HepG2 (cell line): ENCODE results near the gene CYP2U1. TPM values are rescaled to one million over a fixed set of nuclear protein-coding genes. Genes with fewer than 3 reads are reported as not detected.

ENCODE experiments used
- ATAC-seq: fragments of 200-7000 bp; cut with Tn5 transposase; 3 replicates; pipeline ENCODE4 v1.9.1; 2020; ENCODE audit warnings: mild to moderate bottlenecking, moderate library complexity
- BruUV-seq: library from RNA; stranded (reverse); fragments of 400-500 nt; replicated peaks from 2 replicates; lab custom pipeline; 2021; lab: Mats Ljungman, UMichigan
- CTCF ChIA-PET: fragments of 300-600 bp; formaldehyde crosslinking; extraction: SDS; loops from one replicate; lab custom pipeline; 2021; ENCODE audit warnings: low total read pairs, inconsistent platforms, low intra/inter-chr PET ratio; lab: Yijun Ruan, JAX
- POLR2A ChIA-PET: fragments of 350-600 bp; sonication (Branson Sonifier 250); formaldehyde crosslinking; loops from one replicate; lab custom pipeline; 2020; ENCODE audit warnings: antibody characterized with exemption, inconsistent platforms; lab: Yijun Ruan, JAX
- DNase-seq: peaks from one replicate; pipeline ENCODE4 v3.0.0-alpha.2; 2015; ENCODE audit warnings: low spot score
- FAIRE-seq: peaks from 3 replicates; lab custom pipeline; 2011; peaks lifted over from hg19 to GRCh38; lab: Jason Lieb, UNC
- H2AFZ ChIP-seq: one replicate; pipeline ENCODE4 v1.6.1; 2011; ENCODE audit warnings: low read length, inconsistent platforms
- H3K27ac ChIP-seq: fragments of 300-600 bp; 3 replicates; pipeline ENCODE4 v1.8.0; 2011; ENCODE audit warnings: mixed run types, mild to moderate bottlenecking, mixed read lengths, low read length, inconsistent platforms; ENCODE audit not compliant: insufficient read depth; ENCODE audit errors: extremely low read length
- H3K27me3 ChIP-seq, 2 experiments: fragments of 200-600 bp in 1 of 2; 2 replicates in 1 of 2; 3 replicates in 1 of 2; pipeline versions ENCODE4 v1.6.0 to v1.8.0; 2011; ENCODE audit warnings: low read length in 2 of 2, mild to moderate bottlenecking in 2 of 2, moderate library complexity in 2 of 2, inconsistent platforms in 1 of 2; ENCODE audit not compliant: insufficient read depth in 2 of 2, control insufficient read depth in 1 of 2
- H3K36me3 ChIP-seq, 2 experiments: fragments of 200-600 bp in 1 of 2; replicated peaks in 1 of 2; 2 replicates in 1 of 2; 3 replicates in 1 of 2; pipeline versions ENCODE4 v1.5.1 to v1.8.0; 2011; ENCODE audit warnings: low read length in 2 of 2, inconsistent platforms in 1 of 2; ENCODE audit not compliant: insufficient read depth in 2 of 2, control insufficient read depth in 1 of 2
- H3K4me1 ChIP-seq: 2 replicates; pipeline ENCODE4 v1.5.1; 2012; ENCODE audit warnings: low read length, inconsistent platforms; ENCODE audit not compliant: insufficient read depth
- H3K4me2 ChIP-seq: 2 replicates; pipeline ENCODE4 v1.6.0; 2011; ENCODE audit warnings: low read depth, low read length, inconsistent platforms
- H3K4me3 ChIP-seq, 3 experiments: fragments of 200-600 bp in 1 of 3; sonication (generic), shearing (Covaris generic) in 1 of 3; replicated peaks in 1 of 3; 2 replicates each; pipeline ENCODE4 v1.5.1; 2011 to 2016; ENCODE audit warnings: low read length in 3 of 3, inconsistent platforms in 2 of 3, low read depth in 2 of 3, mild to moderate bottlenecking in 2 of 3, control low read depth in 1 of 3, mixed read lengths in 1 of 3; ENCODE audit not compliant: insufficient read depth in 1 of 3
- H3K79me2 ChIP-seq: one replicate; pipeline ENCODE4 v1.6.1; 2011; ENCODE audit warnings: low read length, inconsistent platforms; ENCODE audit not compliant: insufficient read depth
- H3K9ac ChIP-seq: 2 replicates; pipeline ENCODE4 v1.6.0; 2011; ENCODE audit warnings: mild to moderate bottlenecking, low read depth, low read length, inconsistent platforms; ENCODE audit not compliant: insufficient read depth
- H3K9me3 ChIP-seq: 2 replicates; pipeline ENCODE4 v1.5.1; 2012; ENCODE audit warnings: mild to moderate bottlenecking, low read length
- H4K20me1 ChIP-seq: 2 replicates; pipeline ENCODE4 v1.6.0; 2011; ENCODE audit warnings: inconsistent platforms, mild to moderate bottlenecking, low read length, moderate library complexity; ENCODE audit not compliant: insufficient read depth
- AKAP8 ChIP-seq: sonication (generic); formaldehyde crosslinking; IDR thresholded peaks from 2 replicates; pipeline ENCODE4 v1.5.1; 2020; ENCODE audit warnings: mild to moderate bottlenecking, missing genetic modification reagents
- ATF1 ChIP-seq: IDR thresholded peaks from 2 replicates; pipeline ENCODE4 v1.6.1; 2016; ENCODE audit warnings: mild to moderate bottlenecking, control low read depth
- CEBPB ChIP-seq: IDR thresholded peaks from 2 replicates; pipeline ENCODE4 v1.6.1; 2011; ENCODE audit warnings: low read depth, low read length, improper control_type of control experiment, borderline replicate concordance
- FOXK2 ChIP-seq: fragments of 450-650 bp; IDR thresholded peaks from 2 replicates; pipeline ENCODE4 v1.6.1; 2016
- HOXA5 ChIP-seq: sonication (generic); formaldehyde crosslinking; IDR thresholded peaks from 2 replicates; pipeline ENCODE4 v1.4.0; 2020; ENCODE audit warnings: missing genetic modification reagents
- IKZF4 ChIP-seq: sonication (generic); formaldehyde crosslinking; IDR thresholded peaks from 2 replicates; pipeline ENCODE4 v1.5.1; 2020; ENCODE audit warnings: borderline replicate concordance, mild to moderate bottlenecking, low read depth, missing genetic modification reagents; ENCODE audit errors: not compliant biosample characterization
- KDM5B ChIP-seq: sonication (generic); formaldehyde crosslinking; IDR thresholded peaks from 2 replicates; pipeline ENCODE4 v1.4.0; 2020; ENCODE audit warnings: missing genetic modification reagents, mild to moderate bottlenecking, borderline replicate concordance
- MEIS2 ChIP-seq: sonication (generic); formaldehyde crosslinking; IDR thresholded peaks from 2 replicates; pipeline ENCODE4 v1.9.0; 2021; ENCODE audit warnings: mild to moderate bottlenecking, missing genetic modification reagents
- NCOR1 ChIP-seq: fragments of 200-600 bp; sonication (generic); IDR thresholded peaks from 2 replicates; pipeline ENCODE4 v1.7.0; 2017; ENCODE audit warnings: antibody characterized with exemption, low read length, borderline replicate concordance
- POLR2AphosphoS2 ChIP-seq: IDR thresholded peaks from 2 replicates; pipeline ENCODE4 v1.6.1; 2011; ENCODE audit warnings: low read depth, low read length, improper control_type of control experiment
- RELA ChIP-seq: sonication (generic); formaldehyde crosslinking; IDR thresholded peaks from 2 replicates; pipeline ENCODE4 v1.4.0; 2020; ENCODE audit warnings: missing genetic modification reagents
- SAFB2 ChIP-seq: sonication (generic); formaldehyde crosslinking; IDR thresholded peaks from 2 replicates; pipeline ENCODE4 v1.5.1; 2020; ENCODE audit warnings: missing genetic modification reagents, low read depth, mild to moderate bottlenecking, borderline replicate concordance
- THYN1 ChIP-seq: sonication (generic); formaldehyde crosslinking; IDR thresholded peaks from 2 replicates; pipeline ENCODE4 v1.8.1; 2023; ENCODE audit warnings: low read depth, mild to moderate bottlenecking, moderate library complexity, missing genetic modification reagents, borderline replicate concordance
- ZNF230 ChIP-seq: sonication (generic); formaldehyde crosslinking; IDR thresholded peaks from 2 replicates; pipeline ENCODE4 v1.4.0; 2020; ENCODE audit warnings: mild to moderate bottlenecking, missing genetic modification reagents
- ZNF331 ChIP-seq: sonication (generic); formaldehyde crosslinking; IDR thresholded peaks from 2 replicates; pipeline ENCODE4 v1.4.0; 2020; ENCODE audit warnings: missing genetic modification reagents
- ZNF460 ChIP-seq: sonication (generic); formaldehyde crosslinking; IDR thresholded peaks from 2 replicates; pipeline ENCODE4 v1.5.1; 2020; ENCODE audit warnings: missing genetic modification reagents, mild to moderate bottlenecking, borderline replicate concordance
- ZNF572 ChIP-seq: sonication (generic); formaldehyde crosslinking; IDR thresholded peaks from 2 replicates; pipeline ENCODE4 v1.5.1; 2020; ENCODE audit warnings: mild to moderate bottlenecking, missing genetic modification reagents
- WGBS: methylation state at CpG from one replicate; pipeline ENCODE4 v1.1.6; 2017; ENCODE audit warnings: low lambda C conversion rate; 5-methylcytosine and 5-hydroxymethylcytosine counted together
- in situ Hi-C: cut with HindIII; loops from 2 replicates; pipeline ENCODE4 v1.10.0; 2017; ENCODE audit warnings: low pct_unique_long_range_greater_than_20kb; ENCODE audit not compliant: extremely low pct_ligation_motif_present
- intact Hi-C: fragments of 100-400 bp; cut with micrococcal nuclease; formaldehyde crosslinking; loops from one replicate; pipeline ENCODE4 v1.10.0; 2022; ENCODE audit not compliant: unreplicated experiment
- polyA plus RNA-seq, 8 experiments: library from polyadenylated mRNA; depleted of rRNA in 3 of 8; stranded (reverse) in 7 of 8; unstranded in 1 of 8; fragments of >200 nt; fragmentation: Illumina TruSeq in 4 of 8; extraction: Trizol in 4 of 8; gene quantifications; 2 replicates each; pipeline versions ENCODE4 v1.2.1 to v1.2.3, GENCODE V29; 2011 to 2016; ENCODE audit warnings: low read depth in 4 of 8, missing spikeins in 1 of 8, mixed read lengths in 1 of 8; ENCODE audit not compliant: insufficient read depth in 1 of 8
- total RNA-seq, 5 experiments: library from RNA; depleted of rRNA; stranded (reverse); fragments of >200 nt; fragmentation: Illumina TruSeq; extraction: Trizol; gene quantifications; 2 replicates each; pipeline ENCODE4 v1.2.3, GENCODE V29; 2016; ENCODE audit warnings: low read depth in 1 of 5
- TF ChIP-seq, protein P1 (sequence below): sonication (generic); formaldehyde crosslinking; conservative IDR thresholded peaks from 2 replicates; pipeline ENCODE4 v1.4.0; 2020; ENCODE audit warnings: missing genetic modification reagents

CYP2U1 gene
- total and polyA plus RNA-seq, 2 of the 13 experiments (the other 11 are each of a cell fraction or from before 2014, with no cell fraction given) = 1.4 to 3.4 TPM

DNA sequence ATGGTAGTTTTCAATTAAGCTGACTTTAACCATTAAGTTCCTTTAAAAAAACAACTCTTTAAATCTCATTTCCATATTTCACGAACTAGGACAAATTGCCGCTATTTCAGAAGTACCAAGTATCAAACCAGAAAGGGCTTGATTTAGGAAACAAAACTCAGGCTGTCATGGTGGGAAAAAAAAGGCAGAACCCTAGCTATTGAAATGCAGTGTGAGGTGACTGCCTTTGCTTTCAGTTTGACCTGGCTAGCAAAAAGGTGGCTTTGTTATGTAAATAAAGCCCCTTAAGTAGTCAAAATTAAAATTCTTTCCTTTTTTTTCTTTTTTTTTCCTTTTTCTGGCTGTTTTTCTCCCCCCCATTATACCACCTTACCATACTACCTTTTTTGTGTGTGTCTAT is 40.6 kb upstream of the CYP2U1 start:
- no TSS peak for BruUV-seq
- intact Hi-C loops = no loop called here
- Histone ChIP-seq H3K27me3 (no peaks in the 10 kb centered on the region), H4K20me1 (no peaks in the 10 kb centered on the region), H3K9me3 (peaks cover 41% of the 10 kb centered on the region), H2AFZ (no peak overlapping the region), H3K27ac (no peak overlapping the region), H3K36me3 (no peaks in the 10 kb centered on the region), H3K4me1 (no peaks in the 10 kb centered on the region), H3K9ac (no peak overlapping the region), H3K4me2 (no peak overlapping the region), H3K4me3 (no peak overlapping the region), H3K79me2 (no peaks in the 10 kb centered on the region)
- ATAC-seq (no peak), FAIRE-seq (no peak), DNase-seq (no peak)
- TF ChIP-seq CEBPB = no peak
- TF ChIP-seq KDM5B (CRISPR knock-in tag) = no peak
- no peak for TF ChIP-seq NCOR1
- in situ Hi-C loops = no loop called here
- ChIA-PET POLR2A (no interaction called here), CTCF (no interaction called here)
- 94% methylated on average over 2 of the region's 2 CpGs for WGBS

DNA sequence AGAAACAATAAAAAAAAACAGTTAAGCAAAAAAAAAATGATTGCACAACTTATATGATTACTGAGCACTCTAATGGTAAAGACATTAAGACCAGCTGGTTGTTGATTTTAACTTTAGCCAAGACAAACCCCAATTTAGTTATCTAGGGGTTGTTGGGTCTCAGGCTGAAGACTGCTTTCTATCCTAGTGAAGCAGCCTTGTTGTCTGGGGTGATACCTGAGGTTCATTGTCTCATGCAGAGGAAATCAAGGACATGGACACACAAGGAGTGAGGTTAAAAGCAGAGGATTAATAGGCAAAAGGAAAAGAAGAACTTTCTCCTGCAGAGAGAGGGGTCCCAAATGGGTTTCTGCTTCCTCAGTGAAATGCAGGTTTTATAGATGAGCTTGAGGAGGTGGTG is 40.0 kb upstream of the CYP2U1 start:
- no peaks in the 10 kb centered on the region for H3K27me3 ChIP-seq
- no peaks in the 10 kb centered on the region for H3K79me2 ChIP-seq
- no peak overlapping the region for H2AFZ ChIP-seq
- no peak overlapping the region for H3K27ac ChIP-seq
- intact Hi-C loops = no loop called here
- no peaks in the 10 kb centered on the region for H3K36me3 ChIP-seq
- DNase-seq (no peak), FAIRE-seq (no peak), ATAC-seq (no peak)
- ChIA-PET POLR2A (no interaction called here), CTCF (no interaction called here)
- no TSS peak for BruUV-seq
- in situ Hi-C loops = no loop called here
- no peak overlapping the region for H3K4me2 ChIP-seq
- no peaks in the 10 kb centered on the region for H4K20me1 ChIP-seq
- peaks cover 5% of the 10 kb centered on the region for H3K4me1 ChIP-seq
- peaks cover 41% of the 10 kb centered on the region for H3K9me3 ChIP-seq
- no peak overlapping the region for H3K9ac ChIP-seq
- no peak overlapping the region for H3K4me3 ChIP-seq
- TF ChIP-seq SAFB2 = no peak
- TF ChIP-seq ZNF331 (CRISPR knock-in tag) = no peak
- TF ChIP-seq ZNF460 (CRISPR knock-in tag) = no peak
- TF ChIP-seq, protein P1, sequence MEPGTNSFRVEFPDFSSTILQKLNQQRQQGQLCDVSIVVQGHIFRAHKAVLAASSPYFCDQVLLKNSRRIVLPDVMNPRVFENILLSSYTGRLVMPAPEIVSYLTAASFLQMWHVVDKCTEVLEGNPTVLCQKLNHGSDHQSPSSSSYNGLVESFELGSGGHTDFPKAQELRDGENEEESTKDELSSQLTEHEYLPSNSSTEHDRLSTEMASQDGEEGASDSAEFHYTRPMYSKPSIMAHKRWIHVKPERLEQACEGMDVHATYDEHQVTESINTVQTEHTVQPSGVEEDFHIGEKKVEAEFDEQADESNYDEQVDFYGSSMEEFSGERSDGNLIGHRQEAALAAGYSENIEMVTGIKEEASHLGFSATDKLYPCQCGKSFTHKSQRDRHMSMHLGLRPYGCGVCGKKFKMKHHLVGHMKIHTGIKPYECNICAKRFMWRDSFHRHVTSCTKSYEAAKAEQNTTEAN (CRISPR knock-in tag) = no peak
- no peak for TF ChIP-seq FOXK2
- TF ChIP-seq IKZF4 = no peak
- TF ChIP-seq ATF1 = no peak
- no peak for TF ChIP-seq HOXA5
- no peak for TF ChIP-seq ZNF572 (CRISPR knock-in tag)
- TF ChIP-seq RELA (CRISPR knock-in tag) = no peak
- TF ChIP-seq ZNF230 = no peak
- no peak for TF ChIP-seq POLR2AphosphoS2
- TF ChIP-seq MEIS2 (CRISPR knock-in tag) = no peak
- no peak for TF ChIP-seq AKAP8 (CRISPR knock-in tag)
- TF ChIP-seq THYN1 (CRISPR knock-in tag) = no peak
